Left ventricle myocardium inferior (tissue), 1 donor: Measurements from ENCODE around the gene SMG7. TPM values are rescaled to one million over a fixed set of nuclear protein-coding genes. Genes with fewer than 3 reads are reported as not detected.

Source experiments
- DNase-seq: peaks from one replicate; pipeline ENCODE4 v3.0.0-alpha.2; 2020
- H3K27ac ChIP-seq: fragments of 200-600 bp; replicated peaks from 2 replicates; pipeline ENCODE4 v1.8.0; 2021
- H3K27me3 ChIP-seq: fragments of 200-600 bp; 2 replicates; pipeline ENCODE4 v1.8.0; 2021; ENCODE audit warnings: low read depth
- H3K36me3 ChIP-seq: fragments of 200-600 bp; 2 replicates; pipeline ENCODE4 v1.8.0; 2021
- H3K4me1 ChIP-seq: fragments of 200-600 bp; 2 replicates; pipeline ENCODE4 v1.8.0; 2021
- H3K4me3 ChIP-seq: fragments of 200-600 bp; 2 replicates; pipeline ENCODE4 v1.8.0; 2021; ENCODE audit warnings: mild to moderate bottlenecking, moderate library complexity
- H3K9me3 ChIP-seq: fragments of 200-600 bp; replicated peaks from 2 replicates; pipeline ENCODE4 v1.8.0; 2021
- intact Hi-C: fragments of 100-400 bp; cut with micrococcal nuclease; formaldehyde crosslinking; loops from one replicate; pipeline ENCODE4 v1.11.0; 2022
- total RNA-seq: library from RNA; stranded (reverse); fragmentation: NEBNext Ultra II Directional; extraction: Animal tissue kit (Norgen Biotek cat#: 25700); gene quantifications from one replicate; pipeline ENCODE4 v1.2.1, GENCODE V29; 2021
- TF ChIP-seq, protein P1 (sequence below): fragments of 200-600 bp; IDR thresholded peaks from 2 replicates; pipeline ENCODE4 v1.8.0; 2021; ENCODE audit warnings: antibody characterized with exemption, mild to moderate bottlenecking, borderline replicate concordance
- donor health status: DM: no; HTN: yes; CAD: no; lungs with severe emphysema.

The SMG7 gene
- total RNA-seq, 1 donor from 2014 or later = 41.6 TPM

DNA sequence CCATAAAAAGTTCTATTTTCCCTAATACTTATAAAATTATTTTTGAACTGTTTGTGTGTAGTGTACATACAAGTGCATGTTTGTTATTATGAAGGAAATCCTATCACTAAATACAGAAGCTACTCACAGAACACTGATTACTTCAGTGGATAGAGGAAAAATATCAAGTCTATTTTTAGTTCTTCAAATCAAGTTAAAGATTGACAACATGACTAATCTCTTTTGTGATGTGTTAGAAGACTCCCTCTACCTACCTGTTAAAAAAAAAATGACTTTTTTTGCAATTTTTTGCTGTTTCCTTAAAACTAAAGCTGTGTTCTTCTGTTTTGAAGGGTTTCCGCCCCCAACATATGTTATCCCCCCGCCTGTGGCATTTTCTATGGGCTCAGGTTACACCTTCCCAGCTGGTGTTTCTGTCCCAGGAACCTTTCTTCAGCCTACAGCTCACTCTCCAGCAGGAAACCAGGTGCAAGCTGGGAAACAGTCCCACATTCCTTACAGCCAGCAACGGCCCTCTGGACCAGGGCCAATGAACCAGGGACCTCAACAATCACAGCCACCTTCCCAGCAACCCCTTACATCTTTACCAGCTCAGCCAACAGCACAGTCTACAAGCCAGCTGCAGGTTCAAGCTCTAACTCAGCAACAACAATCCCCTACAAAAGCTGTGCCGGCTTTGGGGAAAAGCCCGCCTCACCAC lies 72.4 kb downstream of the SMG7 start:
- no peaks in the 10 kb centered on the region for H3K9me3 ChIP-seq
- no peak for DNase-seq
- no peaks in the 10 kb centered on the region for H3K27me3 ChIP-seq
- peak overlapping the region; percentile 31 for H3K27ac ChIP-seq
- no peak overlapping the region for H3K4me3 ChIP-seq
- intact Hi-C loops = no loop called here
- TF ChIP-seq, protein P1, sequence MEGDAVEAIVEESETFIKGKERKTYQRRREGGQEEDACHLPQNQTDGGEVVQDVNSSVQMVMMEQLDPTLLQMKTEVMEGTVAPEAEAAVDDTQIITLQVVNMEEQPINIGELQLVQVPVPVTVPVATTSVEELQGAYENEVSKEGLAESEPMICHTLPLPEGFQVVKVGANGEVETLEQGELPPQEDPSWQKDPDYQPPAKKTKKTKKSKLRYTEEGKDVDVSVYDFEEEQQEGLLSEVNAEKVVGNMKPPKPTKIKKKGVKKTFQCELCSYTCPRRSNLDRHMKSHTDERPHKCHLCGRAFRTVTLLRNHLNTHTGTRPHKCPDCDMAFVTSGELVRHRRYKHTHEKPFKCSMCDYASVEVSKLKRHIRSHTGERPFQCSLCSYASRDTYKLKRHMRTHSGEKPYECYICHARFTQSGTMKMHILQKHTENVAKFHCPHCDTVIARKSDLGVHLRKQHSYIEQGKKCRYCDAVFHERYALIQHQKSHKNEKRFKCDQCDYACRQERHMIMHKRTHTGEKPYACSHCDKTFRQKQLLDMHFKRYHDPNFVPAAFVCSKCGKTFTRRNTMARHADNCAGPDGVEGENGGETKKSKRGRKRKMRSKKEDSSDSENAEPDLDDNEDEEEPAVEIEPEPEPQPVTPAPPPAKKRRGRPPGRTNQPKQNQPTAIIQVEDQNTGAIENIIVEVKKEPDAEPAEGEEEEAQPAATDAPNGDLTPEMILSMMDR = no peak
- H3K4me1 ChIP-seq = peaks cover 33% of the 10 kb centered on the region
- H3K36me3 ChIP-seq = peaks cover 83% of the 10 kb centered on the region

DNA sequence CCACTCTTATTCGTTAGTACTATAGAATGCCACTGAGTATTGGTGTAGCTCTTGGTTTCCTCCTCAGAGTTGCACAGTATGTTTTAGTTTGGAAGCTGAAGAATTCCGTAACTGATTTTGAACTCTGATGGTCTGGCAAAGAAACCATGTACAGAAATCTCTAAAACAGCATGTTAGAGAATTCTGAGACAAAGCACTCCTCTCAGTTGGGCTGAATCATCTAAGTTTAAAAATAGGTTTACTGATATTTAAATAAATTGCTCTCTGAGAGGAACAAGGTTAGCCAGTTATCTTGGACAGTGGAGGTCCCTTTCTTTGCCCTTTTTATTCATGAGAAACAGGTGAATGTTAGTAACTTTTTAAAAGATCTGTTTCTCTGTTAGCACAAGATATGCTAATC lies 74.1 kb downstream of the SMG7 start:
- TF ChIP-seq, protein P1 = no peak
- peaks cover 45% of the 10 kb centered on the region for H3K4me1 ChIP-seq
- peak overlapping the region; percentile 31 for H3K27ac ChIP-seq
- no peak overlapping the region for H3K4me3 ChIP-seq
- no peak for DNase-seq
- no peaks in the 10 kb centered on the region for H3K27me3 ChIP-seq
- intact Hi-C loops = no loop called here
- peaks cover 85% of the 10 kb centered on the region for H3K36me3 ChIP-seq
- no peaks in the 10 kb centered on the region for H3K9me3 ChIP-seq

DNA sequence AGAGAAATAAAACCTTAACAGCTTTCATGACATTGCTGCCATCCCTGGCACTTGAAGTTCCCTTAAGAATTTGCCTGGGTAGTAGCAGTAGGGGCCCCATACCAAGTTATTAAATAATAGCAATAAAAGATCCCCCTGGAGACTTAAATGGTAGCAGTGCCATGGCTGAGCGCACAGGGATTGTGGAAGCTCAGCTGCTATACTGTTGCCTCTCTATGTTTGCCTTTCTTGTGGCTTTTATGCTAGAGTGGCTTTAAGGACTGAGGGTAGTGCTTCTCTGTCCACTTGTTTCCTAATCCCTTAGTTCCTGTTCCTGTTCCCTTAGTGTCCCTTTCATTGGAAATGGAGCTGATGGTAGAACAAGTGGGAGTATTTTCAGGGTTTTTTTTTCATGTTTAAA lies 75.8 kb downstream of the SMG7 start:
- TF ChIP-seq, protein P1 = no peak
- Histone ChIP-seq H3K4me1 (peaks cover 44% of the 10 kb centered on the region), H3K9me3 (no peaks in the 10 kb centered on the region), H3K36me3 (peaks cover 90% of the 10 kb centered on the region), H3K27me3 (no peaks in the 10 kb centered on the region), H3K4me3 (no peak overlapping the region), H3K27ac (no peak overlapping the region)
- no peak for DNase-seq
- intact Hi-C loops = no loop called here

DNA sequence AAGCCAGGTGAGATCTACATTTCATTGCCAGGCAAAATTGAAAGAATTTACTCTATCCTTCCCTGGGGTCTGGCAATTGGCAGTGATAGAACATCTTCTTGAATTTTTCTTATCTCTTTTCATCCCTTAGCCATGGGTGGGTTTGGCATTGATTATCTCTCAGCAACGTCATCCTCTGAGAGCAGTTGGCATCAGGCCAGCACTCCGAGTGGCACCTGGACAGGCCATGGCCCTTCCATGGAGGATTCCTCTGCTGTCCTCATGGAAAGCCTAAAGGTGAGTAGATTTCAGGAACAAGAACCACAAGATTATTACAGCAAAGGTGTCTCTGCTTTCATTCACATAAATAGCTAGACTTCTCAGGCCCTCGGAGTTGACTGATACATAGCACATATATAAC lies 78.6 kb downstream of the SMG7 start:
- DNase-seq = no peak
- H3K4me3 ChIP-seq = no peak overlapping the region
- TF ChIP-seq, protein P1 = no peak
- peak overlapping the region; percentile 17 for H3K27ac ChIP-seq
- peaks cover 94% of the 10 kb centered on the region for H3K36me3 ChIP-seq
- H3K27me3 ChIP-seq = no peaks in the 10 kb centered on the region
- intact Hi-C loops = no loop called here
- H3K9me3 ChIP-seq = no peaks in the 10 kb centered on the region
- H3K4me1 ChIP-seq = peaks cover 22% of the 10 kb centered on the region

DNA sequence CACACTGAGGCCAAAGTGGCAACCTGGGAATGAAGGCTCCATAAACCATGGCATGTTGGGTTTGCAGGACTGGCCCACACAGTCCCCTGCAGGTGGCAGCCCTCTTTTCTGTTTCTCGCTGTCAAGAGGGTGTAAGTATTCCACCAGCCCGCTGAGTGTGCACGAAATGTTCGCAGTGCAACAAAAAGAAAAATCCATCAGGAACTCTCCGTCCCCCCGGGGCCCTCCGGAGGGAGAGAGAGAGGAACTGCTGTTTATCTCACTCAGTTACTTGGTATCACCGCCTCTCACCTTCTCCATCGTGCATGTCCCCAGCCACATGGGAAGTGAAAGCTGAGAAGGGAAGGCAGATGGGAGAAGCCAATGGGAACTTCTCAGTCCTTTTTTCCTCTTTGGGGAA lies 79.6 kb downstream of the SMG7 start:
- no peaks in the 10 kb centered on the region for H3K9me3 ChIP-seq
- no peaks in the 10 kb centered on the region for H3K27me3 ChIP-seq
- intact Hi-C loops = no loop called here
- DNase-seq = no peak
- TF ChIP-seq, protein P1 = peak; percentile 18
- peak overlapping the region; percentile 17 for H3K27ac ChIP-seq
- peaks cover 12% of the 10 kb centered on the region for H3K4me1 ChIP-seq
- peaks cover 84% of the 10 kb centered on the region for H3K36me3 ChIP-seq
- H3K4me3 ChIP-seq = no peak overlapping the region
